ENCODE measurements around the gene ANO10. TPM values are rescaled to one million over a fixed set of nuclear protein-coding genes. Genes with fewer than 3 reads are reported as not detected.
"Not testable (repeated sequence)": the region's sequence is repeated elsewhere in the genome, so short reads cannot be mapped to it uniquely, and the experiment has no call there.

Gene ANO10
- total RNA-seq, 4 donors from 2014 or later: 20.2 to 29.2 (median 26.1) TPM

DNA sequence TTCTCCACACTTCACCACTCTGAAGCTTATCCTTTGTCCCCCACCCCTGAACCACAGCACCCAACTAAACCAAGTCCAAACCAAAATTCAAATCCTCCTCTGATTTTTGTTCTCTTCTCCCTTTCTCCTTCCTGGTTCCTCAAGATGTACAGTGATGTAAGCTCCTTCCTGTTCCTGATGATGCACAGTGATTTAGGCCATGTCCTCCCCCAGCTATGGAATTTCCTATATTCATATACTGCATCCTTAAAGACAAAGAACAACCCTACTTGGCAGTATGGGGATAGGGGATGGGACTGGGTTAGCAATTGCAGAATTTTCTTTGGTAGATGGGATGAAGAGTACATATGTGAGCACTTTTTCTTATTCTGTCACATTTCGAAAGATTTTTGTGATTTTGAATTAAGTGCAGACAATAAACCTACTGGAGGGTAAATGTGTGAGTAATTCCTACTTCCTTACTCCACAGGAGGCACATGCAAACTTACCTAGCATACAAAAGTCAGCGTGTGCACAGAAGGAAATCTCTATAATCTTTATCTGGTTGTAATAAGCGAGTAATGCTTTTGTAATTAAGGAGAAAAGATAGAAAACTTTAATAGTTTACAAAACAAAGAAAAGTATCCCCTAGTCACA, 125.0 kb downstream of the ANO10 start:
- ATAC-seq (ENCODE audit: low FRiP score) (no peak), DNase-seq (ENCODE audit: low spot score) (no peak)
- TF ChIP-seq, protein P1, sequence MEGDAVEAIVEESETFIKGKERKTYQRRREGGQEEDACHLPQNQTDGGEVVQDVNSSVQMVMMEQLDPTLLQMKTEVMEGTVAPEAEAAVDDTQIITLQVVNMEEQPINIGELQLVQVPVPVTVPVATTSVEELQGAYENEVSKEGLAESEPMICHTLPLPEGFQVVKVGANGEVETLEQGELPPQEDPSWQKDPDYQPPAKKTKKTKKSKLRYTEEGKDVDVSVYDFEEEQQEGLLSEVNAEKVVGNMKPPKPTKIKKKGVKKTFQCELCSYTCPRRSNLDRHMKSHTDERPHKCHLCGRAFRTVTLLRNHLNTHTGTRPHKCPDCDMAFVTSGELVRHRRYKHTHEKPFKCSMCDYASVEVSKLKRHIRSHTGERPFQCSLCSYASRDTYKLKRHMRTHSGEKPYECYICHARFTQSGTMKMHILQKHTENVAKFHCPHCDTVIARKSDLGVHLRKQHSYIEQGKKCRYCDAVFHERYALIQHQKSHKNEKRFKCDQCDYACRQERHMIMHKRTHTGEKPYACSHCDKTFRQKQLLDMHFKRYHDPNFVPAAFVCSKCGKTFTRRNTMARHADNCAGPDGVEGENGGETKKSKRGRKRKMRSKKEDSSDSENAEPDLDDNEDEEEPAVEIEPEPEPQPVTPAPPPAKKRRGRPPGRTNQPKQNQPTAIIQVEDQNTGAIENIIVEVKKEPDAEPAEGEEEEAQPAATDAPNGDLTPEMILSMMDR (IDR thresholded peaks at IDR 0.05): no peak

- not testable (repeated sequence) for ATAC-seq (ENCODE audit: low FRiP score); DNase-seq (ENCODE audit: low spot score)
Measured at GRCh38 chr3:43492932-43493331, 128.9 kb downstream of the ANO10 start.

- DNase-seq (ENCODE audit: low spot score); ATAC-seq (ENCODE audit: low FRiP score): not testable (repeated sequence)
Measured at GRCh38 chr3:43491807-43492206, 130.0 kb downstream of the ANO10 start.

- TF ChIP-seq, protein P1 (IDR thresholded peaks at IDR 0.05): no peak
- ATAC-seq (ENCODE audit: low FRiP score): no peak
Measured at GRCh38 chr3:43490640-43491185, 131.1 kb downstream of the ANO10 start.

DNA sequence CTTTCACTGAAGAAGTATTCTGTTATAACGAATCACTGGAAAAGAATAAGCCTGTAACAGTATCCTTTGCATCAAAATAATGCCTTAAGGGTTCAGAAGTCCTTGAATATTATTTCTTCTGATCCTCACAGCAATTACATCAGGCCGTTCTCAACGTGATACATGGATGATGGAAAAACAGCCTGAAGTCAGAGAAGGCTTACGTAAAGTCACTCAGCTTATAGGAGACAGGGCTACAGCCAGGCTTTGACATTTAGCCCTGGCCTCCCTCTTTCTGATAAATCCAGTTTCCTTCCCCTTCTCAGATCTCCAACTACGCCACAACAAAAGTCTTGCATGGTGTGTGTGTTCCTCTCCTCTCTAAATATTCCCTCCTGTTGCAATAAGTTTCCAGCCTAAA, 131.9 kb downstream of the ANO10 start:
- no peak for ATAC-seq (ENCODE audit: low FRiP score)
- TF ChIP-seq, protein P1 (IDR thresholded peaks at IDR 0.05): no peak

More at GRCh38 chr3:43490640-43491185, 131.1 kb downstream of the ANO10 start:
- DNase-seq (ENCODE audit: low spot score): no peak

DNA sequence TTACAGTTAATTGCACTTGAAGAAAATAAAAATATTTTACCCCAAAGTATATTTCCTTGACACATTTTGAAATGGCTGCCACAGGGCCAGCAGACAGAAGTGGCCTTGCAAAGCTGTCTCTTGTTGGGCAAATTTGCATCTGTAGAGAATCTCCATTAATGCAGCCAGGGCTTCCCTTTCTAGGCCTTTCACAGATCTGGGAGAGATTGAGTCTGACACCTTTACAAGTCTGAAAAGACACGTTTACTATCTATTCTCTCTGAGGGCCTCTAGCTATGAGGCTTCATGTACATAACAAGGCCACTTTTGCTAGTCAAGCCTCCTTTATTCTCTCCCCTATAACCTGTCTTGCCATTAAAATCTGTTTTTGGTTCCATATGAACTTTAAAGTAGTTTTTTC, 135.9 kb downstream of the ANO10 start:
- DNase-seq (ENCODE audit: low spot score) (no peak), ATAC-seq (ENCODE audit: low FRiP score) (no peak)
- TF ChIP-seq, protein P1 (IDR thresholded peaks at IDR 0.05): no peak

More for the DNA sequence above, 131.9 kb downstream of the ANO10 start:
- DNase-seq (ENCODE audit: low spot score): no peak

DNA sequence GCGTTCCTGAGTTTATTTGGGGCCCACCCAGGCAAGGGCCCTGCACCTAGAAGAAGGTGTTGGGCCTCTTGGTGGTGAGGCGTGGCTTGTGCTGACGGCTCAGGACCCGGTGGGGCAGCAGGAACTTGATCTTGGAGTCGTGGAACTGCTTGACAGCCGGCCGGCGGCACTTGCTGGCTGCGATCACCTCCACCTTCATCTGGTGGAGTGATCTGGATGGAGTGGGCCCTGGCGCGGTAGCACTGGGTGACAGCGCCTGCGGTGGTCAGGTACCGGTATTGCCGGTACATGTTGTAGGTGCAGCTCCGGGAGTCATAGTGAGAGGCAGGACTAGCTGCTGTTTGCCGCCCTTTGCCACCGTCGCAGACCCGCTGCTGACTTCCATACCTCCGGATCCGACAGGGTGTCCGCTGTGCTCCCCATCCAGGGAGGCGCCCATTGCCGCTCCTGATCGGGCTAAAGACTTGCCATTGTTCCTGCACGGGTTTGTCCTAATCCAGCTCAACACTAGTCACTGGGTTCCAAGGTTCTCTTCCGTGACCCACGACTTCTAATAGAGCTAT, 136.8 kb downstream of the ANO10 start:
- ATAC-seq (ENCODE audit: low FRiP score): no peak
- no peak for DNase-seq (ENCODE audit: low spot score)

More for the DNA sequence above, 136.8 kb downstream of the ANO10 start:
- TF ChIP-seq, protein P1 (IDR thresholded peaks at IDR 0.05): no peak

Data from omental fat pad (tissue), 4 donors.